GM20431 (cell line): ENCODE measurements around the gene GPR85.
"Not testable (repeated sequence)": the region's sequence is repeated elsewhere in the genome, so short reads cannot be mapped to it uniquely, and the experiment has no call there.

ENCODE experiments used
- in situ Hi-C: fragments of 300-500 bp; cut with MseI, MboI; formaldehyde crosslinking; loops from one replicate; pipeline ENCODE4 v1.15.0; 2020; ENCODE audit warnings: low sequenced_read_pairs; ENCODE audit not compliant: unreplicated experiment

GPR85 gene, protein sequence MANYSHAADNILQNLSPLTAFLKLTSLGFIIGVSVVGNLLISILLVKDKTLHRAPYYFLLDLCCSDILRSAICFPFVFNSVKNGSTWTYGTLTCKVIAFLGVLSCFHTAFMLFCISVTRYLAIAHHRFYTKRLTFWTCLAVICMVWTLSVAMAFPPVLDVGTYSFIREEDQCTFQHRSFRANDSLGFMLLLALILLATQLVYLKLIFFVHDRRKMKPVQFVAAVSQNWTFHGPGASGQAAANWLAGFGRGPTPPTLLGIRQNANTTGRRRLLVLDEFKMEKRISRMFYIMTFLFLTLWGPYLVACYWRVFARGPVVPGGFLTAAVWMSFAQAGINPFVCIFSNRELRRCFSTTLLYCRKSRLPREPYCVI

GRCh38 chr7:113086431-113086888 is at the start of gene GPR85:
GPR85 (minus strand) TSS chr7:113086827; CDS start chr7:113084721, 2,106 bp downstream.
- in situ Hi-C loops, result no loop called here

GRCh38 chr7:113134025-113134424 is 47.4 kb upstream of the GPR85 start:
- in situ Hi-C loops, result no loop called here

DNA sequence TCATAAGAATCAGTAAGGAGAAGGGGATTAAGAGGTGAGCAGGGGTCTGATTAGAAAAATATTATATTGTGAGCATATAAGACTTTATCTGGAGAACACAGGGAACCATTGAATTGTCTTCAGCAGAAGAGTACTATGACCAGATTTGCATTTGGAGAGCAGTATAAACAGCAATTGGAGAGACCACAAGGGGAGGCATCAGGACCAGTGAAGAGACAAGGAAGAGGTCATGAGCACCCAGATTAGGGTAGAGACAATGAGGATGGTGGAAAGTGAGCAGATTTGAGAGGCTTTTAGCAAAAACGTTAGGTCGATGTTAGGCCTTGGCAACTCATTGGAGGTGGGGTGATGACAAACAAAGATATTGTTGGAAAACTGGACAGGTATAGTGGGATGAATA is 44.7 kb upstream of the GPR85 start:
- in situ Hi-C loops, result no loop called here

DNA sequence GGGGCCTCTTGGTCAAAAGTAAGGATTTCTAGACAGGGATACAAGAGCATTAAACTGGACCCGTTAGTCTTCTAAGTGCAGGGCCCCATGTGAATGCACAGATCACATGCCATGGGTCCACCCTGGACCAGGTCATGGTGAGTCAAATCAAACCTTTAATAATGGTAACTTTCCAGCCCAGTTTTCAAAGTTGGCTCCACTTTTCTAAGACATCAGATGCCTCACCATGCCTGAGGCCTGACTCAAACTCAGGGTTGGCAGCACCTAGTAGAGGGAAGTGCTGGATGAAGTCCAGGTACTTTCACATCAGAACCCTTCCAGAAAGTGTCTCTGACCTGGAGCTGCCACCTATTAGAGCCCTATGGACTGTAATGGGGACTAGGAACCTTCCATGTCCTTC is 41.4 kb upstream of the GPR85 start:
- in situ Hi-C loops, result no loop called here

DNA sequence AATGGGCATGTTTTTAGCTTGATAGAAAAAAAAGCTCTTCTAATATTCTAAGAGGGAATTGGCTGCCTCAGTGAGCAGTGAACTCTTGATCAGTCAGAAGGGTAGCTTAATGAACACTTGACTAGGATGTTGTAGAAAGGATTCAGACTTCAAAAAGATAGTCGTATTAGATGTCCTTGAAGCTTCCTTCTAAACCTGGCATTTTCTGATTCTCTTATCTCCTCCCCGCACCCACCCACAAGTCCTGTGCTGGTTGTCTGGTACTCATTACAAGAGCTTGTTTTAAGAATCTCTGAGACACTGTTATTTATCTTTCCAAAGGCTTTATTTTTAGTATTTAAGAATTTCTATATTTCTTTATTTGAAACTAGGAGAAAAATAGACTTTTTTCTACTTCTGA is 39.1 kb upstream of the GPR85 start:
- in situ Hi-C loops, result no loop called here

- in situ Hi-C loops, result no loop called here
Observed at GRCh38 chr7:113122744-113123143, 36.1 kb upstream of the GPR85 start.

- in situ Hi-C loops, result no loop called here
Observed at GRCh38 chr7:113120647-113121046, 34.0 kb upstream of the GPR85 start.

DNA sequence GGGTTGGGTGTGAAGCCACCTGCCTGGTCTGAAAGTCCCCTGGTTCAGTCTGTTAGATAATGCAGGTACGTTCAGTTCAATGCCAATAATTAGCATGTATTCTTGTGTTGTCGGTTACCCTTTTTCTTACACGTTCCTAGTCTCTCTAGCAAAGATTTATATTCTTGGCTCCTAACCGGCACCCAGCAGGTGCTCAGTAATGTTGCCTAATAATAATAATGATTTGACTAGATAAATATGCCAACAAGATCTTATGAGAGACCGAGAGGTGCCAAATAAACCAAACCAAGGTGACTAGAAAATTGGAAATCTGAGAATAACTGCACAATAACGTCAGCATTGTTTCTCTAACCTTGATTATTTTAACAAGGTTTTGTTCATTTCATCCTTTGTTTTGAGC is 32.8 kb upstream of the GPR85 start:
- in situ Hi-C loops, result no loop called here

GRCh38 chr7:113118074-113118959 is 31.7 kb upstream of the GPR85 start, which contains the start of gene SMIM30:
SMIM30 (minus strand) TSS chr7:113118554; CDS start chr7:113117578, 976 bp downstream.
- in situ Hi-C loops, result no loop called here

GRCh38 chr7:113117374-113117774 is 30.7 kb upstream of the GPR85 start:
- in situ Hi-C loops, result not testable (repeated sequence)

GRCh38 chr7:113113912-113114311 is 27.3 kb upstream of the GPR85 start:
- in situ Hi-C loops, result no loop called here

GRCh38 chr7:113109718-113110117 is 23.1 kb upstream of the GPR85 start:
- in situ Hi-C loops, result no loop called here

- in situ Hi-C loops, result no loop called here
Observed at GRCh38 chr7:113100121-113100603, 13.5 kb upstream of the GPR85 start.

DNA sequence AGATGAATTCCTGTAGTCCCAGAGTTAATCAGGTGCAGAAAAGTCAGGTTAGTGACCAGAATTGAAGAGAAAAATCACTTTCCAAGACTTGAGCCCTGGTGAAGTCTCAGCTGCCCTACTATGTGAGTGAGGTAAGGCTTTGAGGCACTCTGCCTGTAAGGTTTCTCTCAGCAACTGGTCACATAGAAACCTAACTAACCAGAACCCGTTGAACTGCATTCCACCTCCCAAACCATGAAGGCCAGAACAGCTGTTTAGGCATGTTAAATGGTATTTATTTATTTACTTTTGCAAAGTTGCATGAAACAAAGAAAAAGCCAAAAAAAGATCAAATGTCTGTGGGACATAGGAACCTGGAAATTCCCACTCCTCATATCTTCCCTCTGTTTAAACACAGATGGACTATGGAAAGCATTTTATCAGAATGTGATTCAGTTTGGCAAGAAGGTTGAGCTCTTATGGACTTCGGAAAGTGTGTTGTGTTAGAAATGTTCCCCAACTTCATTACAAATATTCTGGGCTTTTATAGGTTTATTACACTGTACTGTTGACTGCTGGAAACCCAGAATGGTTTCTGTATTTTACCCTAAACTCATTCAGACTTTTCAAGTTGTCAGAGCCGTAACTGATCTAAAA is 12.8 kb upstream of the GPR85 start:
- in situ Hi-C loops, result no loop called here

GRCh38 chr7:113094517-113095249 is 8.1 kb upstream of the GPR85 start:
- in situ Hi-C loops, result no loop called here

GRCh38 chr7:113093561-113093960 is 6.9 kb upstream of the GPR85 start:
- in situ Hi-C loops, result no loop called here

- in situ Hi-C loops, result no loop called here
Observed at GRCh38 chr7:113092762-113093161, 6.1 kb upstream of the GPR85 start.

GRCh38 chr7:113087071-113087998 is 708 bp upstream of the GPR85 start:
- in situ Hi-C loops, result no loop called here
